GM18511 (cell line): ENCODE data around the gene TNFRSF12A.
"Not testable (repeated sequence)": the region's sequence is repeated elsewhere in the genome, so short reads cannot be mapped to it uniquely, and the experiment has no call there.

Experiments
- ATAC-seq: cut with Tn5 transposase; IDR thresholded peaks from one replicate; pipeline ENCODE4 v1.9.1; 2021; ENCODE audit warnings: mild to moderate bottlenecking, moderate library complexity; ENCODE audit not compliant: unreplicated experiment

The TNFRSF12A gene

GRCh38 chr16:3060339-3061127 lies 40.4 kb downstream of the TNFRSF12A start:
- no peak for ATAC-seq

- no peak for ATAC-seq
Observed at GRCh38 chr16:3062553-3062952, 42.4 kb downstream of the TNFRSF12A start.

GRCh38 chr16:3063625-3064386 lies 43.6 kb downstream of the TNFRSF12A start:
- ATAC-seq: no peak

GRCh38 chr16:3065069-3065741 lies 45.0 kb downstream of the TNFRSF12A start, which contains the start of gene IL32:
IL32 (plus strand) TSS chr16:3065640; CDS start chr16:3065812, 172 bp downstream.
- ATAC-seq: no peak

GRCh38 chr16:3065742-3066439 lies 45.7 kb downstream of the TNFRSF12A start:
- ATAC-seq: no peak

GRCh38 chr16:3066440-3066748 lies 46.2 kb downstream of the TNFRSF12A start:
- ATAC-seq: no peak

GRCh38 chr16:3068487-3068886 lies 48.3 kb downstream of the TNFRSF12A start:
- no peak for ATAC-seq

GRCh38 chr16:3069146-3069545 lies 49.0 kb downstream of the TNFRSF12A start:
- not testable (repeated sequence) for ATAC-seq

GRCh38 chr16:3070608-3071111 lies 50.5 kb downstream of the TNFRSF12A start:
- ATAC-seq: no peak

GRCh38 chr16:3071655-3072054 lies 51.5 kb downstream of the TNFRSF12A start:
- ATAC-seq: no peak
